Small intestine (tissue), 7 donors: ENCODE results near the gene IL17RB. TPM values are rescaled to one million over a fixed set of nuclear protein-coding genes. Genes with fewer than 3 reads are reported as not detected.

ENCODE experiments used
- DNase-seq, 2 donors: peaks; one replicate each; pipeline versions ENCODE4 v3.0.0 to v3.0.0-alpha.2; 2013
- FAIRE-seq: peaks from 2 replicates; lab custom pipeline; 2012; peaks lifted over from hg19 to GRCh38; lab: Jason Lieb, UNC
- H3K27ac ChIP-seq, 3 donors: one replicate each; pipeline ENCODE4 v1.5.1; 2013; ENCODE audit warnings: low read length in 2 of 3, mild to moderate bottlenecking in 2 of 3, control low read depth in 1 of 3, inconsistent platforms in 1 of 3, low read depth in 1 of 3, moderate library complexity in 1 of 3
- H3K27me3 ChIP-seq, 3 donors: one replicate each; pipeline ENCODE4 v1.6.1; 2013; ENCODE audit warnings: low read length in 3 of 3, inconsistent platforms in 1 of 3; ENCODE audit not compliant: control insufficient read depth in 3 of 3, insufficient read depth in 3 of 3
- H3K36me3 ChIP-seq, 3 donors: one replicate each; pipeline ENCODE4 v1.6.1; 2013; ENCODE audit warnings: low read length in 3 of 3, inconsistent platforms in 1 of 3, low read depth in 1 of 3, mild to moderate bottlenecking in 1 of 3, moderate library complexity in 1 of 3; ENCODE audit not compliant: control insufficient read depth in 3 of 3, insufficient read depth in 2 of 3
- H3K4me1 ChIP-seq, 3 donors: one replicate each; pipeline ENCODE4 v1.6.1; 2013; ENCODE audit warnings: low read length in 2 of 3, inconsistent platforms in 1 of 3, low read depth in 1 of 3, mild to moderate bottlenecking in 1 of 3, moderate library complexity in 1 of 3; ENCODE audit not compliant: control insufficient read depth in 3 of 3, insufficient read depth in 2 of 3
- H3K4me3 ChIP-seq, 3 donors: one replicate each; pipeline ENCODE4 v1.5.1; 2013; ENCODE audit warnings: low read length in 3 of 3, control low read depth in 1 of 3, inconsistent platforms in 1 of 3, low read depth in 1 of 3, mild to moderate bottlenecking in 1 of 3, moderate library complexity in 1 of 3
- H3K9me3 ChIP-seq, 2 donors: one replicate each; pipeline ENCODE4 v1.6.1; 2013; ENCODE audit warnings: low read depth in 1 of 2, low read length in 1 of 2; ENCODE audit not compliant: control insufficient read depth in 2 of 2, insufficient read depth in 1 of 2
- WGBS, 3 donors: extraction: QIAGEN DNeasy Blood & Tissue Kit; methylation state at CpG; one replicate each; pipeline ENCODE4 v1.1.7; 2013; 5-methylcytosine and 5-hydroxymethylcytosine counted together
- polyA plus RNA-seq, 4 donors: library from polyadenylated mRNA; stranded (reverse) in 3 of 4; unstranded in 1 of 4; fragments of 200-250 nt in 3 of 4; fragments of 120-200 nt in 1 of 4; gene quantifications; one replicate each; pipeline versions ENCODE4 v1.2.1 to v1.2.3, GENCODE V29; 2013
- donor health status: healthy with polysubstance abuse.
- donor health status: control.
- donor health status: control.
- donor health status: Bipolar disorder and iron deficiency.
- donor health status: healthy.

Gene IL17RB
- polyA plus RNA-seq, 4 donors, result 2.4 to 14.7 (median 9.8) TPM

DNA sequence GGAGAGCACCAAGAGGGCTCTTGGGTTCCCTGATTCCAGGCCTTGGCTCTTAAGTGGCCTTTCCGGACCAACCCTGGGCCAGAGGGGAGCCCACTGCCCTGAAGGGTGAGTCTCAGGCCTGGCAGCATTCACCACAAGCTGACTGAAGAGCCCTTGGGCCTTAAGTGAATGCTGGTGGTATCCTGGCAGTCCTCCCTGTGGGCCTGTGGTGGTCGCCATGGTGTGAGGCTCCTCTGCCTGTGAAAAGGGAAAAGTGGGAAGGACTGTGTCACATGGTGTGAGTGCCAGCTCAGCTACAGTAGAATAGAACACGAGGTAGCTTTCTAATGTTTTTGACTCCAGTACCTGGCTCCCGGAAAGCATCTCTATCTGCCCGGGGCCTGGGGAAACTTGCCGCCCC lies 15.4 kb upstream of the IL17RB start:
- Histone ChIP-seq H3K27me3 (no peaks in the 10 kb centered on the region), H3K36me3 (peaks cover 0 to 36% (median 0%) of the 10 kb centered on the region in 3 donors), H3K4me3 (no peak overlapping the region), H3K9me3 (no peaks in the 10 kb centered on the region), H3K27ac (no peak overlapping the region), H3K4me1 (peaks cover 0 to 2% (median 0%) of the 10 kb centered on the region in 3 donors)
- WGBS, 3 donors, result 85 to 91% (median 90%) methylated on average over 6 of the region's 6 CpGs
- no peak for DNase-seq
- FAIRE-seq, result no peak

DNA sequence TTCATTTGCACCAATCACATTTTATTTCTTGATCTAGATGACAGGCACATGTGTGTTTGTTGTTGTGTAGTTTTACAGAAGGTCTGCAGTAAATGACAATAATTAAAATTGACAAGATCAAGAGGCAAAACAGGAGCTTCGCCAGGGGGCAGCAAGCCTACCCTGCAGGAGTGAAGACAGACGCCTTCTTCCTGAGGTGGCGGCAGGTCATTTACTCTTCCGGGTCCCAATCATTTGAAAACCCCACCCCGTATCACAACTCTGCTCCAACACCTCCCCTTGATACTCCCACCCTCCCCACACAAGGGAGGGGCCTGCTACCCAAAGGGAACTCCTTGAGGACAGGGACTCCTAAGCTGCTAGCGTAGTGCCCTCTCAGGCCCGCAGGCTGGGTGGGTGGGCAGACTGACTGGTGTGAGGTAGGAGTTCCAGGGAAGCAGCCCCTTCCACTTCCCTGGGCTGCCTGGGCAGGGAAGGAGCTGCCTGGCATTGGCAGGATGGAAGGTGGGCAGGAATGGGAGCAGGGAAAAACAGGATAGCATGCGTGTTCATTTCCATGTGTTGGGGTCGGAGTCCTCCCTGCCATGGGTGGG lies 13.2 kb upstream of the IL17RB start:
- H3K9me3 ChIP-seq, result no peaks in the 10 kb centered on the region
- H3K4me1 ChIP-seq, result peaks cover 0 to 2% (median 0%) of the 10 kb centered on the region in 3 donors
- WGBS, 3 donors, result 85 to 87% (median 85%) methylated on average over 9 of the region's 9 CpGs
- H3K4me3 ChIP-seq, result no peak overlapping the region
- peaks cover 0 to 51% (median 0%) of the 10 kb centered on the region in 3 donors for H3K36me3 ChIP-seq
- DNase-seq (no peak), FAIRE-seq (no peak)
- no peak overlapping the region for H3K27ac ChIP-seq
- H3K27me3 ChIP-seq, result no peaks in the 10 kb centered on the region

- Histone ChIP-seq H3K27me3 (no peaks in the 10 kb centered on the region), H3K4me1 (peaks cover 0 to 2% (median 0%) of the 10 kb centered on the region in 3 donors), H3K4me3 (no peak overlapping the region), H3K27ac (no peak overlapping the region), H3K9me3 (no peaks in the 10 kb centered on the region), H3K36me3 (peaks cover 0 to 56% (median 0%) of the 10 kb centered on the region in 3 donors)
- WGBS, 3 donors, result 83 to 85% (median 83%) methylated on average over 5 of the region's 5 CpGs
- DNase-seq, result no peak
- FAIRE-seq, result no peak
These were observed 12.7 kb upstream of the IL17RB start for GRCh38 chr3:53833700-53834099.

GRCh38 chr3:53834429-53835095 lies 11.8 kb upstream of the IL17RB start:
- no peak overlapping the region for H3K4me3 ChIP-seq

DNA sequence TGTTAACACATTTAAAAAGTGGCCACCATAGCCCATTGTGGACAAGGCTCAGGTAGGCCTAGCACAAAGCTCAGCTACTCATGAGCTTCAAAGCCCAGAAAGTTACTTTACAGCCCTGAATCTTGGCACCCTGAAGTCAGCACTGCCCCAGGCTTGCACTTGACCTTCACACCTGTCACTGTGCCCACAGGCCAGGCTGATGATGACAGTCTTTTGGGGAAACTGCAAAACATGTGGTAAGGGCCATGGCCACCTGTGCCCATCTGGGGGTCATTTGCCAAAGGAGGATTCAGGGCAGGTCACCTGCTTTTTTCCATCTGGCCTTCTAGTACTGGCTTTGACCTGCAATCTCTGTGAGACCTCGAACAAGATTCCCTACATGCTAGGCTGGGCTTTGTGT lies 11.1 kb upstream of the IL17RB start:
- H3K36me3 ChIP-seq, result peaks cover 0 to 63% (median 0%) of the 10 kb centered on the region in 3 donors
- H3K4me1 ChIP-seq, result no peaks in the 10 kb centered on the region
- DNase-seq (no peak), FAIRE-seq (no peak)
- no peak overlapping the region for H3K27ac ChIP-seq
- H3K9me3 ChIP-seq, result no peaks in the 10 kb centered on the region
- no peaks in the 10 kb centered on the region for H3K27me3 ChIP-seq
- 69 to 90% (median 79%) methylated on average over 1 of the region's 1 CpG for WGBS, 3 donors
- H3K4me3 ChIP-seq, result no peak overlapping the region

More at GRCh38 chr3:53834429-53835095, 11.8 kb upstream of the IL17RB start:
- 87 to 97% (median 95%) methylated on average over 6 of the region's 6 CpGs for WGBS, 3 donors
- Histone ChIP-seq H3K27me3 (no peaks in the 10 kb centered on the region), H3K9me3 (no peaks in the 10 kb centered on the region), H3K27ac (no peak overlapping the region), H3K4me1 (no peaks in the 10 kb centered on the region), H3K36me3 (peaks cover 0 to 60% (median 0%) of the 10 kb centered on the region in 3 donors)
- DNase-seq, result no peak
- FAIRE-seq, result no peak

- FAIRE-seq (no peak), DNase-seq (no peak)
- WGBS, 3 donors, result 94 to 97% (median 96%) methylated on average over 9 of the region's 9 CpGs
- Histone ChIP-seq H3K4me3 (no peak overlapping the region), H3K27ac (no peak overlapping the region), H3K27me3 (no peaks in the 10 kb centered on the region), H3K36me3 (peaks cover 0 to 57% (median 0%) of the 10 kb centered on the region in 3 donors), H3K9me3 (no peaks in the 10 kb centered on the region), H3K4me1 (peaks cover 0 to 3% (median 0%) of the 10 kb centered on the region in 3 donors)
These were observed 10.1 kb upstream of the IL17RB start for GRCh38 chr3:53836084-53836872.

- Histone ChIP-seq H3K36me3 (peaks cover 0 to 54% (median 0%) of the 10 kb centered on the region in 3 donors), H3K9me3 (no peaks in the 10 kb centered on the region), H3K27me3 (no peaks in the 10 kb centered on the region), H3K4me1 (peaks cover 0 to 10% (median 0%) of the 10 kb centered on the region in 3 donors), H3K4me3 (no peak overlapping the region), H3K27ac (no peak overlapping the region)
- FAIRE-seq, result no peak
- no peak for DNase-seq
- 81 to 83% (median 82%) methylated on average over 10 of the region's 10 CpGs for WGBS, 3 donors
These were observed 9.0 kb upstream of the IL17RB start for GRCh38 chr3:53837331-53837730.

GRCh38 chr3:53841296-53841695 lies 5.1 kb upstream of the IL17RB start:
- Histone ChIP-seq H3K36me3 (peaks cover 0 to 28% (median 0%) of the 10 kb centered on the region in 3 donors), H3K4me3 (no peak overlapping the region), H3K27me3 (no peaks in the 10 kb centered on the region), H3K9me3 (no peaks in the 10 kb centered on the region), H3K27ac (peak overlapping the region in 1 of 3 donors; percentile 93), H3K4me1 (peaks cover 2 to 41% (median 6%) of the 10 kb centered on the region in 3 donors)
- DNase-seq (peak in 1 of 2 donors; percentile 57), FAIRE-seq (no peak)
- 32 to 70% (median 56%) methylated on average over 5 of the region's 5 CpGs for WGBS, 3 donors
